Suprapubic skin (tissue), 4 donors: Measurements from ENCODE around the gene PPIH. TPM values are rescaled to one million over a fixed set of nuclear protein-coding genes. Genes with fewer than 3 reads are reported as not detected.

Experiments
- DNase-seq, 2 donors: peaks; one replicate each; pipeline ENCODE4 v3.0.0-alpha.2; 2019; ENCODE audit warnings: low spot score in 2 of 2
- H3K27ac ChIP-seq: fragments of 200-600 bp; sonication (generic); one replicate; pipeline ENCODE4 v1.5.1; 2019
- H3K27me3 ChIP-seq: fragments of 200-600 bp; sonication (generic); one replicate; pipeline ENCODE4 v1.5.1; 2019
- H3K36me3 ChIP-seq: fragments of 200-600 bp; sonication (generic); one replicate; pipeline ENCODE4 v1.5.1; 2019
- H3K4me1 ChIP-seq: fragments of 200-600 bp; sonication (generic); one replicate; pipeline ENCODE4 v1.5.1; 2019
- H3K4me3 ChIP-seq: fragments of 200-600 bp; sonication (generic); one replicate; pipeline ENCODE4 v1.5.1; 2019; ENCODE audit warnings: mild to moderate bottlenecking
- H3K9me3 ChIP-seq: fragments of 200-600 bp; sonication (generic); one replicate; pipeline ENCODE4 v1.5.1; 2019
- EP300 ChIP-seq: sonication (generic); formaldehyde crosslinking; IDR thresholded peaks from one replicate; pipeline ENCODE4 v1.6.1; 2017; ENCODE audit warnings: antibody characterized with exemption
- POLR2A ChIP-seq, 2 donors: fragments of 450-650 bp; IDR thresholded peaks; one replicate each; pipeline ENCODE4 v1.6.1; 2017; ENCODE audit warnings: antibody characterized with exemption in 2 of 2, mild to moderate bottlenecking in 2 of 2, moderate library complexity in 2 of 2
- POLR2AphosphoS5 ChIP-seq, 3 donors: sonication (generic); formaldehyde crosslinking; IDR thresholded peaks; one replicate each; pipeline ENCODE4 v1.6.1; 2017; ENCODE audit warnings: antibody characterized with exemption in 3 of 3
- WGBS: methylation state at CpG from one replicate; pipeline ENCODE4 v1.1.5; 2018; 5-methylcytosine and 5-hydroxymethylcytosine counted together
- total RNA-seq, 4 donors: library from RNA; depleted of rRNA; stranded (reverse); fragments of >200 nt; gene quantifications; one replicate each; pipeline ENCODE4 v1.1.0, GENCODE V29; 2016
- TF ChIP-seq, protein P1 (sequence below), 2 donors: fragments of 200-600 bp in 1 of 2; fragments of 450-650 bp in 1 of 2; sonication (generic) in 1 of 2; IDR thresholded peaks; one replicate each; pipeline ENCODE4 v1.5.1; 2016 to 2019; ENCODE audit warnings: antibody characterized with exemption in 2 of 2, mild to moderate bottlenecking in 1 of 2, moderate library complexity in 1 of 2

Gene PPIH
- total RNA-seq, 4 donors from 2014 or later, result 28.6 to 34.4 (median 29.9) TPM

- peaks cover 17% of the 10 kb centered on the region for H3K36me3 ChIP-seq
- peaks cover 74% of the 10 kb centered on the region for H3K4me1 ChIP-seq
- no peaks in the 10 kb centered on the region for H3K27me3 ChIP-seq
- TF ChIP-seq POLR2AphosphoS5 (IDR thresholded peaks at IDR 0.05) (no peak), EP300 (no peak), POLR2A (IDR thresholded peaks at IDR 0.05) (no peak)
- TF ChIP-seq, protein P1, sequence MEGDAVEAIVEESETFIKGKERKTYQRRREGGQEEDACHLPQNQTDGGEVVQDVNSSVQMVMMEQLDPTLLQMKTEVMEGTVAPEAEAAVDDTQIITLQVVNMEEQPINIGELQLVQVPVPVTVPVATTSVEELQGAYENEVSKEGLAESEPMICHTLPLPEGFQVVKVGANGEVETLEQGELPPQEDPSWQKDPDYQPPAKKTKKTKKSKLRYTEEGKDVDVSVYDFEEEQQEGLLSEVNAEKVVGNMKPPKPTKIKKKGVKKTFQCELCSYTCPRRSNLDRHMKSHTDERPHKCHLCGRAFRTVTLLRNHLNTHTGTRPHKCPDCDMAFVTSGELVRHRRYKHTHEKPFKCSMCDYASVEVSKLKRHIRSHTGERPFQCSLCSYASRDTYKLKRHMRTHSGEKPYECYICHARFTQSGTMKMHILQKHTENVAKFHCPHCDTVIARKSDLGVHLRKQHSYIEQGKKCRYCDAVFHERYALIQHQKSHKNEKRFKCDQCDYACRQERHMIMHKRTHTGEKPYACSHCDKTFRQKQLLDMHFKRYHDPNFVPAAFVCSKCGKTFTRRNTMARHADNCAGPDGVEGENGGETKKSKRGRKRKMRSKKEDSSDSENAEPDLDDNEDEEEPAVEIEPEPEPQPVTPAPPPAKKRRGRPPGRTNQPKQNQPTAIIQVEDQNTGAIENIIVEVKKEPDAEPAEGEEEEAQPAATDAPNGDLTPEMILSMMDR (IDR thresholded peaks at IDR 0.05), result no peak
- DNase-seq, result no peak
- H3K9me3 ChIP-seq, result no peaks in the 10 kb centered on the region
- no peak overlapping the region for H3K27ac ChIP-seq
- no peak overlapping the region for H3K4me3 ChIP-seq
- 69% methylated on average over 4 of the region's 4 CpGs for WGBS
These were observed 32.9 kb downstream of the PPIH start for GRCh38 chr1:42691157-42691498.

DNA sequence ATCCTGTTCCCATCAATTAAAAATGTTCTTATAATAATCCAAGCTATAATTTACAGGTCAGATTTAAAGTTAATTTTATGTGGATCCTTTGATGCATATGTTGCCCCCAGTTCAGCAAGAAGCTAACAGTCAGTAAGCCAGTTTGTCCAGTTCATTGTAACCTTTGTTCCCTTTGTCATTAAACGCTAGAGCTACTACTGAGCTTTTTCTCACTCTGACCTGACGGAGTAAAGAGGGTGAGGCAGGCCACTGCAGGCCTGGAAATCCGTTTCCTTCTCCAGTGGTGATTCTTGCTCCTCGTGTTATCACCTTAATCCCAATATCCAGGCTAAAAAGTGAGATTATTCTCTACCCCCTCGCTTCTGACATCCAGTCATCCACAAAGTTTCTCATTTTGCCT is 34.2 kb downstream of the PPIH start:
- Histone ChIP-seq H3K27me3 (no peaks in the 10 kb centered on the region), H3K4me3 (no peak overlapping the region), H3K4me1 (peaks cover 61% of the 10 kb centered on the region), H3K27ac (no peak overlapping the region), H3K9me3 (no peaks in the 10 kb centered on the region), H3K36me3 (peaks cover 30% of the 10 kb centered on the region)
- DNase-seq, result no peak
- 42% methylated on average over 5 of the region's 5 CpGs for WGBS
- TF ChIP-seq POLR2AphosphoS5 (IDR thresholded peaks at IDR 0.05), result no peak
- TF ChIP-seq, protein P1 (IDR thresholded peaks at IDR 0.05), result no peak
- TF ChIP-seq EP300, result no peak
- TF ChIP-seq POLR2A (IDR thresholded peaks at IDR 0.05), result no peak

- 72% methylated on average over 2 of the region's 2 CpGs for WGBS
These were observed 34.7 kb downstream of the PPIH start for GRCh38 chr1:42692911-42693310.

DNA sequence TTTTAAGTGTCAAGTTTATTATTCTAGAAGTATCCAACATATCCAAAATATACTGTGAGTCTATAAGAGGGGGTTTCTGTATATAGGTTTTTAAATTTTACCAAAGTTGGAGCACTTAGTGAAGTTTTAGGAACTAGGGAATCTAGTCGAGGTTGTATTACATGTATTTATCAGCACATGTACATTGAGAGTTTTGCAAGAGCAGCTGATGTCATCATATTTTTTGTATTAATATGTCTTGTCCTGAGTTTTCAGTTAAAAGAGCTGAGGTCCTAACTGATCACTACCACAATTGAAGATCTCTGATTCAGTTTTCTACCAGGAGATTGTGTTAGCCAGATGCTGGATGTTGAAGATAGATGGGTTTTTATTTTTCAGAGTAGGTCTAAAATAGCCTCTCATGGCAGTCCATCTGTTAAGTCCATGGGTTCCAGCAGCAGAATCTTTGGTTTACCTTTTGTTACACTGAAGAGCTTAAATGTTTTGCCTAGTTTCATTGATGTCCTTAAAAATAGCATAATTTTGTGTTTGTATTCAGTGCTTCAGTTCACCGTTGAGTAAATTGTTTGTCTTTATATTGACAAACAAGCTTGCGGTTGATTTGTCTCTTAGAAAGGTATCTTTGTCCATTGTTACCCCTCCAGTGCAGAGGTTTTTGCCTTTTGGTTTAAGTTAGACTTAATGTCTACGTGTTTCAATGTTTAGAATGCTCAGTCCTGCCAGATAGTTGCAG is 40.0 kb downstream of the PPIH start:
- H3K4me1 ChIP-seq, result peaks cover 10% of the 10 kb centered on the region
- peaks cover 79% of the 10 kb centered on the region for H3K36me3 ChIP-seq
- H3K9me3 ChIP-seq, result no peaks in the 10 kb centered on the region
- H3K4me3 ChIP-seq, result no peak overlapping the region
- 95% methylated on average over 4 of the region's 4 CpGs for WGBS
- DNase-seq, result no peak
- no peaks in the 10 kb centered on the region for H3K27me3 ChIP-seq
- no peak overlapping the region for H3K27ac ChIP-seq
- no peak for TF ChIP-seq POLR2AphosphoS5 (IDR thresholded peaks at IDR 0.05)
- TF ChIP-seq EP300, result no peak
- no peak for TF ChIP-seq POLR2A (IDR thresholded peaks at IDR 0.05)
- TF ChIP-seq, protein P1 (IDR thresholded peaks at IDR 0.05), result no peak

More at GRCh38 chr1:42692911-42693310, 34.7 kb downstream of the PPIH start:
- DNase-seq, result no peak
- Histone ChIP-seq H3K4me1 (peaks cover 57% of the 10 kb centered on the region), H3K27me3 (no peaks in the 10 kb centered on the region), H3K4me3 (no peak overlapping the region), H3K36me3 (peaks cover 35% of the 10 kb centered on the region), H3K27ac (no peak overlapping the region), H3K9me3 (no peaks in the 10 kb centered on the region)
- TF ChIP-seq POLR2AphosphoS5 (IDR thresholded peaks at IDR 0.05) (no peak), POLR2A (IDR thresholded peaks at IDR 0.05) (no peak), EP300 (no peak)
- TF ChIP-seq, protein P1 (IDR thresholded peaks at IDR 0.05), result no peak

GRCh38 chr1:42700006-42700405 is 41.8 kb downstream of the PPIH start:
- no peak for DNase-seq
- TF ChIP-seq POLR2AphosphoS5 (IDR thresholded peaks at IDR 0.05), result no peak
- TF ChIP-seq, protein P1 (IDR thresholded peaks at IDR 0.05), result no peak
- no peak for TF ChIP-seq EP300
- no peak for TF ChIP-seq POLR2A (IDR thresholded peaks at IDR 0.05)
- Histone ChIP-seq H3K4me3 (no peak overlapping the region), H3K4me1 (no peaks in the 10 kb centered on the region), H3K9me3 (no peaks in the 10 kb centered on the region), H3K27me3 (no peaks in the 10 kb centered on the region), H3K27ac (no peak overlapping the region), H3K36me3 (peaks cover 93% of the 10 kb centered on the region)
